DMS53 treated with DMSO at 0.1 percent for 48 hours (cell line): ENCODE data around the gene WDR27.
A peak's percentile ranks its signal among the peaks of the same experiment; 100 is the strongest.
"Not testable (repeated sequence)": the region's sequence is repeated elsewhere in the genome, so short reads cannot be mapped to it uniquely, and the experiment has no call there.

Source experiments
- DNase-seq: peaks from one replicate; lab custom pipeline; 2025; ENCODE audit not compliant: unreplicated experiment; lab: John Stamatoyannopoulos, UW

Gene WDR27

DNA sequence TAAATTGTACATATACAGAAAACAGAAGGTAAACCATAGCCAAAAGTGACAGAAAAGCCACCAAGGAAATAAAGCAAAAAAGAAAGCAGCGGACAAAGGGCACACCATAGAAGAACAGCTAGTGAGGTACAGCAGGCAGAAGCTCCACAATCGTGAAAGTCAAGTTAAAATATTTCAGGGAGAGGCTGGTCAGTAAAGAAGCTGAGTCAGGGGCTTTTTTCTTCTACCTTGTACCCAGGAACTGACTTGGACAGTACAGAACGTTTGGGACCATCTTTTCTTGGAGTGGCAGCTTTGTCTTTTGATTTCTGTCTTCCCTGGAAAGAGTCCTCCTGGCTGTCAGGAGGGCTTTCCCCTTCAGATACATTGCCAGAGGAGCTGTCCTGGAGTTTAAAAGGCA, 8.2 kb upstream of the WDR27 start:
- no peak for DNase-seq

DNA sequence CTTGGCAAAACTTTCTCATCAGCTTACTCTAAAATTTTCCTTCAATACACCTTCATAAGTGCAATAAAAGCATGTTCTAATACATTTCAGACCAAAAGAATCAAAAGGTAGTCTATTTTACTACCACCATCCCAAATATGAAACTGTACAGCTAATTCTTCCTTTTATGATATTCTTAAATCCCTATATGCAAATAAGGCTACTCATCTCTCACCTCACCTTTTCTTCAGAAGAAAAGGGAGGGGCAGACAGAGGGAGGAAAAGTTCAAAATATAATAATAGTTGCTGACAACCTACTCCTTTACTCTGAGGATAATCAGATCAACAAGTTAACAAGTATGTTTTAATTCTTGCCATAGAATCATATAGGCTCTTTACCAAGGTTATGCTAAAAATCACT, 7.5 kb upstream of the WDR27 start:
- no peak for DNase-seq

DNA sequence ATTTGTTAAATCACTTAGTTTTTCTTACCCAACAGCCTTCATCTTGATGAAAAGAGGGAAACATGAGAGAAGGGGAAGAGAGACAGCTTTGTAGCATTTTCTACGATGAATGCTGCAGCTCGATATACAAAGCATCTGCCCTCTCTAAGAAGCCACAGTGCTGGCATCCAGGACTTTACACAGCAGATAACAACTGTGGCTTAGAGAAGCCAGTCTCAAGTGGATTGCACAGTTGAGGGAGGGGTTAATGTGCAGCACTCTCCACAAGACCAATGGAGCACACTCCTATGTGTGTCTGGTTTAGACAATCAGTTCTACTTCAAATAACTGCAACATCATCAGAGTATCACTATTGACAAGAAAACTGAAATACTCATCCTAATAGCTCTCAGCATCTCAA, 5.9 kb upstream of the WDR27 start:
- peak; percentile 9 for DNase-seq

DNA sequence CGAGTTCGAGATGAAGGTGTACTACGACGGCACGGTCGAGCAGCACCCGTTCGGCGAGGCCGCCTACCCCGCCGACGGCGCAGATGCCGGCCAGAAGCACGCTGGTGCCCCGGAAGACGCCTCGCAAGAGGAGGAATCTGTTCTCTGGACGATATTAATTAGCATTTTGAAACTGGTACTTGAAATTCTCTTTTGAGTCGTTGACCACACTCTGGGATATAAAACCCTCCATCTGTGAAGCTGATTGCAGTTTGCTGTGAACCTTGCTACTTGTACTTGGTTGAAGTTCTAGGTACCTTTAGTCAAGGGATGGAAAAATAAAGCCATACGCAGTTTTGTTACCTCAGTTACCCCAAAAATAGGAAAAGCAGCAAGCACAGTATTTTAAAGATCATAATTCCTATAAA, 1.0 kb upstream of the WDR27 start:
- no peak for DNase-seq

DNA sequence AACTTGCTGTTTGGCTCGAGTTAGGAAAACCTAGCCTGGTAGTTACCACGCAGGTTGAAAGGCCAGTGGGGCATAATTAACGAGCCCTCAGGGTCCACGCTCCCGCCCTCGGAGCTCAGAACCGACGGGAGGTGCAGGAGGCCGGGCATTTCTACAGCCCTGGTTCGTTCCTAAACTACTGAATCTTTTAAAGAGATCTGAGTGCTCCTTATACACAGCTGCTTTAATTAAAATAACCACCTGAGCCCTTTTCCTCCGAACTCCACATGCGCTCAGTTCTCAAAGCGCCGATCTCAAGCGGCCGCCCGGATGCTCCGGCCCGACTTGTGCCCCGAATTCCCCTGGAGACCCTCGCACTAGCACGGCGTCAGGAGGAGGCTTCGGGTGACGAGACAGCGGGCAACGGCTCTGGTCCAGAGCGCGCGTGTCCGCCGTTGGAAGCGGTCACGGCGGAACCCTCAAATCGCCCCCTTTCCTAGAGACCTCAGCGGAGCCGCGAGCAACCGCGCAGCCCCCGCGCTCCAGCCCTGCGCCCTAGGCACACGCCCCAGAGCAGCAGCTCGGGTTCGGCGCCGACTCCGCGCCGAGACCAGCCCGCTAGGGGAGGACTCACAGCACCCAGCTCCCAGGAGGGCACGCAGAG, 397 bp downstream of the WDR27 start:
- no peak for DNase-seq

DNA sequence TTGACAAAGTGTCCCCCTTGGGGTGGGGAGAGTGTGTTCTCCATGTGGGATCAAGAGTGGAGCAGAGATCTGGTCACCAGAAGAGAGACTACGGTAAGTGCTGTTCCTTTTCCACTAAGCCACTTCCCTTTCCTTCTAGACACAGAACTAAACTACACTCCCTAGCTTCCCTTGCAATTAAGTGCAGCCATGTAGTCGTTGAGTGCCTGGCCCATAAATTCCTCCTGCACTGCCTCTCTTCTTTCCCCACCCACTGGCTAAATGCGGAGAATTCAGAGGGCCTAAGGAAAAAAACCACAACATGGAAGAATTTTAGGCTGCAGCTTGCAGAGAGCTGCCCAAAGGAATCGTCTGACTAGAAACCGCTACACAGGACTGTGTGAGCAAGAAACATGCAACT, 1.5 kb downstream of the WDR27 start:
- DNase-seq, result no peak

DNA sequence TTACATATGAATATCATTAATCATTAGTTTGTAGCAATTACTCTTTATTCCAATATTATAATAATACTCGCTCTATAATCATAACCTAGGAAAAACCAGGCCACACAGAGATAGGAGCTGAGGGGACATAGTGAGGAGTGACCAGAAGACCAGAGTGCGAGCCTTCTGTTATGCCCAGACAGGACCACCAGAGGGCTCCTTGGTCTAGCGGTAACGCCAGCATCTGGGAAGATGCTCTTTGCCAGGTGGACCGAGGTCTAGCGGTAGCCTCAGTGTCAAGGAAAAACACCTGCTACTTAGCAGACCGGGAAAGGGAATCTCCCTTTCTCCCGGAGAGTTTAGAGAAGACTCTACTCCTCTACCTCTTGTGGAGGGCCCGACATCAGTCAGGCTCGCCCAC, 4.7 kb downstream of the WDR27 start:
- DNase-seq, result not testable (repeated sequence)

DNA sequence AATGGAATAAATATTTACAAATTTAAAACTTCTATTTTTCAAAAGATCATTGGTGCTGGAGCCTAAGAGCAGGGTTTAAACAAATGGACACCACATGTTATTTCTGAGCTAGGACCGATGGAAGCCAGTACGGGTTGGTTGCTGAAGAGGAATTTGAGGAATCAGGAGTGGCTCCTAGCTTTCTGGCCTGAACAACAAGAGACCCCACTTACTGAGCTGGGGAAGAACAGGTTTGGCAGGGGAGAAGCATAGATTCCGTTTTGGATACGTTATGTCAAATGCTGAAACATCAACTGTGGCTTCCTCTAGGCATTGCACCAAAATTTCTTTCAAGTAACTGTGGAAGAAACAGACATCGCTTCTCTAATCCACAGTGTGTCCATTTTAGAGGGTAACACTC, 6.7 kb downstream of the WDR27 start:
- no peak for DNase-seq

DNA sequence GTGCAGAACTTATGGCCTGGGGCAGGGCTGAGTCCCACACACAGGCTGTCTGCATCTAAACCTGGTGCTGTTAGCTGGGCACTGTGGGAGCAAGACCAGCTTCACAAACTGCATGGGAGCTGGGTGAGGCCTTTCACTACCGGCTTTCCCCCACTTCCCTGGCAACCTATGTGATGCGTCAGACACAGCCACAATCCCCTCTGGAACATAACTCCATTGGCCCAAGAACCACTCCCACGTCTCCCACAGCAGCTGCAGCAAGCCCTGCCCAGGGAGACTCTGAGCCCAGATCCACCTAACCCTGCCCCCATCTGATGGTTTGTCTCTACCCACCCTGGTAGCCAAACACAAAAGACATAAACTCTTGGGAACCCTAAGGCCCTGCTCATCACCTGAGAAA, 9.3 kb downstream of the WDR27 start:
- no peak for DNase-seq

DNA sequence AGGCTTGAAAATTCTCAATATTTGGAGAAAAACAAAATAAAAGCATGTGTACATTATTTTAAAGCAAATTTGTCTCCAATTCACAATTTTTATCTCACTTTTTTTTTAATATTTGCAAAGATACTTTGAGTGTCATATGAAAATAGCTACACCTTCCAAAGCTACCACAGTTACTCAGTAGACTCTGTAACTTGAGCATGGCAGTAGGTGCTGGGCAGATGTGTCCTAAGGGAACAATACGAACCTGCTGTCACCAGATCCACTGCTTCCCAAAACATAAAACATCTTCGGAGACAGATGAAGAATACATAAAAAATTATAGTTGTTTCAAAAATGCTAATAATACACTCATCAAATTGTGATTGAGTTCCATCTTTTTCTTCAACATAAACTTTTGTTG, 10.6 kb downstream of the WDR27 start:
- no peak for DNase-seq

DNA sequence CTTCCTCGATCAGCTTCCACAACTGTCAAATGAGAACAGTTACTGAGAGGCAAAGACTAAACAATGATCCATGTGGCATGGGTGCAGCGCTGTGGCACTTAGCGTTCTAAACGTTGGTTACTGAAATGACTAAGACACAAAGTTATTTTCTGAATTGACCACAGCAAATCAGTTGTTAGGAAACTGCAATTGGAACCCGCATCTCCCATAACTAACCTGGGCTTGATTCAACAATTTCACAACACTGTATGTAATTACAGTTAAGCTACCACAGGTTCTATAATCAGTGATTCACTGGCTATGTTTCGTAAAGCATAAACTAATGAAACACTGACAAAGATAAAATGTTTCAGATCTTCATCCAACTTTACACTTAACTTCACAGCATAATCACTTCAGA, 12.5 kb downstream of the WDR27 start:
- no peak for DNase-seq

DNA sequence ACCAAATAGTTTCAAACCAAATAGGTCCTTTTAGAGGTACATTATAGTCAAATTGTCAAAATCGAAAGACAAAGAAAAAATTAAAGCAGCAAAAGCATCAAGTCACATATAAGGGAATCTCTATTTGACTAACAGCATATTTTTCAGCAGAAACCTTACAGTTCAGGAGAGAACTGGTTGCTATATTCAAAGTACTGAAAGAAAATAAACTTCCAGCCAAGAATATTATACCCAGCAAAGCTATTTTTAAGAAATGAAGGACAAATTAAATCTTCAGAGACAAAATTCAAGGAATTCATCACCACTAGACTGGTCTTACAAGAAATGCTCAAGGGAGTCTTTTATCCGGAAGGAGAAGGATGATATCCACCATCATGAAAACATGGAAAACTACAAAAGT, 16.0 kb downstream of the WDR27 start:
- DNase-seq, result no peak

DNA sequence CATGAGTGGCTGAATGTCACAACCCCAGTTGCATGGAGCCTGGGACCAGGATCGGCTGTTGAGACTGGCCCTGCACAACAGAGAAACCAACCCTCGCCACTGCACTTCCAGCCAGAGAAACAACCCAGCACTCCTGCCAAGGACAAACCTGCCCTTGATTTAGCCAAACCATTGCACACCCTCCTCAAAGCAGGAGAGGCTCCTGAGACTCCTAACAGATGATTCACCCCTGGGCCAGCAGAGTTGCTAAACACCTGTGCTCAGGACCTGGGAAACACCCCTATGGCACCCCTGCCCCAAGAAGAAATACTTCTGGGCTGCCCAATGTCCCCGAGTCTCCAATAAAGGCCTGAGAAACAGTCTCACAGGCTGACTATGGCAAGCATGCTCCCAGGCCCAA, 17.8 kb downstream of the WDR27 start:
- DNase-seq, result no peak

DNA sequence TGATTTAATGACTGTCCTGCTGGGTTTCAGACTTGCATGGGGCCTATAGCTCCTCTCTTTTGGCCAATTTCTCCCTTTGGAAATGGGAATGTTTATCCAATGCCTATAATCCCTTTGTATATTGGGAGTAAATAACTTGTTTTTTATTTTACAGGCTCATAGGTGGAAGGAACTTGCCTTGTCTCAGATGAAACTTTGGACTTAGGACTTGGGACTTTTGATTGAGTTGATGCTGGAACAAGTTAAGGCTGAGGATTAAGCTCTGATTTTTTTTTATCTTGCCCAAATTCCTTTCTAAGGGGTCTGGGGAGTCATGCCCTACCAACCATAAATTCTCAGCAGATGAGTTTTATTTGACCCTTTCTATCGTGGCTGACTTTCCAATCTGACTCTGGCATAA, 23.5 kb downstream of the WDR27 start:
- DNase-seq, result no peak

DNA sequence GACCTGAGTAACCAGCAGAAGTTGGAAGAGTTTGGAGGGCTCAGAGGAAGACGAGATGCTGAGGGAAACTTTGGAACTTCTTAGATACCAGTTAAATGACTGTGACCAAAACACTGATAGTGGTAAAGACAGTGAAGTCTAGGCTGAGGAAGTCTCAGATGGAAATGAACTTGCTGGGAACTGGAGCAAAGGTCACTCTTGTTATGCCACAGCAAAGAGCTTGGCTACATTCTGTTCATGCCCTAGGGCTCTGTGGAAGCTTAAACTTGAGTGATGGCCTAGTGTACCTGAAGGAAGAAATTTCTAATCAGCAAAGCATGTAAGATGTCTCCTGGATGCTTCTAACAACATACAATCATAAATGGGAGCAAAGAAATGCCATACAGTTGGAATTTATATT, 24.7 kb downstream of the WDR27 start:
- DNase-seq, result no peak

DNA sequence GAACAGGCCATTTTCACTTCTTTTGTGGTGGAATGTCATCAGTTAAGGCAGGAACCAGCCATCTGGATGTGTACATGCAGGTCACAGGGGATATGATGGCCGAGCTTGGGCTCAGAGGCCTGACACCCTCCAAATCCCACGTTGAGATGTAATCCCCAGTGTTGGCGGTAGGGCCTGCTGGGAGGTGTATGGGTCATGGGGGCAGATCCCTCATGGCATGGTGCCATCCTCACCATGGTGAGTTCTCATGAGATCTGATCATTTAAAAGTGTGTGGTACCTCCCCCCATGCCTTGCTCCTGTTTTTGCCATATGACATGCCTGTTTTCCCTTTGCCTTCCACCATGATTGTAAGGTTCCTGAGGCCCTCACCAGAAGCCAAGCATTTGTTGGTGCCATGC, 26.8 kb downstream of the WDR27 start:
- DNase-seq, result no peak

DNA sequence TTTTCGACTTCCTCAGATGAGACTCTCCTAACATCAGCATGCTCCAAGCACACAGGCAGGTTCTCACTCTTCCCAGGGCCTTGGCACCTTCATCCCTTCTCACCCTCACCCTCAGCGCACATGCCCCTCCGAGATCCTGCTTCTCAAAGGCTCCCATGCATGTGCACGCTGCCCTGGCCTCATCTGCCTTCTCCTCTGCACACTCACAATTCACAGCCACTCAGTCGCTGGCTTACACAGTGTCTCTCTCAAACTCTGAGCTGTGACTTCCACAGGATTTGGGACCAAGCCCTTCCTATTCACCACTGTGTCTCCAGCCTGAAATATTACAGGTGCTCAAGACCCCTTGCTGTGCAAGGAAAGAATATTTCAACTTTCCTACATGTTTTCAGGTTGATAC, 30.3 kb downstream of the WDR27 start:
- no peak for DNase-seq

DNA sequence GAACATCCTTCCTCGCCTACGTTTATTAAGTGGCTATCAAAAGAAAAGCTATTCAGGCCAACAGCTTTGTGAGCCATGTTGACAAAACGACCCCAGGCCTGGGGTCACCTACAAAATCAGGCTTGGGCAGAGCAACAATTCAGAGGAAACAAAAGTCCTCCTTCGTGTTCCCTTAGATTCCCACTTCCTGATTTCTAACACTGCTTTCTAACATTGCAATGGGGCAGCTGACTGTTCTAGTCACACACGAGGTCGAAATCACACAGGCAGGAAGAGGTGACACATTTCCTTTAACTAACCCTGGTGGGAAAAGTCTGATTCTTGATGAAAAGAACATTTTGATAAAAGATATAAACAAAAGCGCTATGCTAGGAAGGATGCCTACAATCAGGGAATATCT, 31.9 kb downstream of the WDR27 start:
- no peak for DNase-seq

DNA sequence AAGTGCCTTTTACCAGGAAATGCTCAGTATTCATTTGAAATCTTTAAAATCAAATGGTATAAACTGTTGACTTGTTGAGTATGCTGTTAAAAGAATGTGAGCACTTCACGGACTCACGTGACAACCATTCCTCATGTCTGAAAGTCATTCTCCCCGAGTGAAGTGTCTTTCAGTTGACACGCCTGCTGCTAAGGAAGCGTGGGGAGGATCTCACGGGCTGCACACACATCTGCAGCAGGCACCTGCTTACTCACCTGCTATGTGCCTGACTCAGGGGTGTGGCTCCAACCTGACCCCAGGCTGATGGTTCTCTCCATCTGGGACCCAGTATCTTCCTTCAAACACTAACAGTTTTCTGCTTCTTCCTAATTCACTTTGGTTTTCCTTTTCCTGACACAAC, 32.7 kb downstream of the WDR27 start:
- DNase-seq, result peak; percentile 89

DNA sequence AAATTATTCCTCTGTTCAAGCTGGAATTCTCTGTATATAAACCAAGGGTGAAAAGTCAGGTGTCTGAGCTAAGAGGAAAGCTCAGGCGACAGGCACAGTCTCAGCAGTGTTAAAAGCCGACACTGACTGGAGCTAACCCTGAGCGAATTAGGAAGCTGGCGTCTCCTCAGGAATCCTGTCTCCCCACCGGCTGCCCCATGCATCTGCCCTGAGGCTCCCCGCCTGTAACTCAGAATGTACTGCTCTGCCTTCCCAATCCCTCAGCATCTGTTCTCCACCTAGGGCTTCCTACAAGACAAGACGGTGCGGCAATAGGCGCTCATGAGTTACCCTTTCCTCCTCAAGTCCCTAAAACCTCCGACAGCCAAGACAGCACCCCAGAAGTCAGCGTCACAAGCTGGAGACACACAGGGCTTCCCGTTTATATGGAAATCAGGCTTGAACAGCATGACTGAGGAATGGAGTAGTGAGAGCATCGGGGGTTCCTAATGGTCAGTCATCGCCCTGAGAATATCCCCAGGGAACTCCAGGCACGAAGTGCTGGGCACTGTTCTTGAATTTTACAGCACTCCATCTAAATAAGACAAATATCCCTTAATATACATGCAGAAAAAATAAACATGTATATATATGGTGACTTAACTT, 33.5 kb downstream of the WDR27 start:
- no peak for DNase-seq

DNA sequence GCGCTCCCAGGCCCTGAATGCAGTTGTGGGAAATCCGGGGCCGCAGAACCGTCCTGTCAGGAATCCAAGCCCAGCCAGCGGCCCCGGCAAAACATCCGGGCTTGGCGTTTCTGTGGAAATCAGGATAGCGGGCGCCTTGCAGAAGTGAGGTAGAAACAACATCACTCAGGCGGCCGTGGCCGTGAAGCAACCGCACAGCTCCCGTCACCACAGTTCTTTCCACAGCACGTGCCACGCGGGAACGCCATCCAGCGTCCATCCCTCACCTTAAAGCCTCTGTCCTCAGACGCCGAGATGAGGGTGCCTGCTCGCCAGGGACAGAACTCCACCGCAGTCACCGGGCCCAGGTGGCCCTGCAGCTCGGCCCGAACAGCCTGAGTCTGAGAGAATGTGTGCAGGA, 34.1 kb downstream of the WDR27 start:
- DNase-seq, result no peak

DNA sequence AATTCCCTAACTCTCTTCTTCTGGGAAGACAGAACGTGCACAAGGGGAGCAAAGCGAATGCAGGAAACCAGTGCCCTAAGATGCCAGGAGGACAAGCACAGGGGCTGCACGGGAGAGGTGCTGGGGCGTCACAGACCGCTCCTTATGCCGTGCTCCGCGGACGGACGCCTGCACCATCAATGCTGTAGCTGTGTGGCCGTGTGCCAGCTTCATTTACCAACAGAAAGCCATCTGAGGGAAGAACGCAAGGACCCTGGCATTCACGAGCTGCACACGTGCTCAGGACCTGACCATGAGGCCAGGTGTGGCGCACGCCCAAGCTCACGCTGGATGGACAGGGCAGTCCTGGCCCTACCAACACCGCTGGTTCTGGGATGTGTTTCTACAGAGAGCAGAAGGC, 35.4 kb downstream of the WDR27 start:
- DNase-seq, result no peak

DNA sequence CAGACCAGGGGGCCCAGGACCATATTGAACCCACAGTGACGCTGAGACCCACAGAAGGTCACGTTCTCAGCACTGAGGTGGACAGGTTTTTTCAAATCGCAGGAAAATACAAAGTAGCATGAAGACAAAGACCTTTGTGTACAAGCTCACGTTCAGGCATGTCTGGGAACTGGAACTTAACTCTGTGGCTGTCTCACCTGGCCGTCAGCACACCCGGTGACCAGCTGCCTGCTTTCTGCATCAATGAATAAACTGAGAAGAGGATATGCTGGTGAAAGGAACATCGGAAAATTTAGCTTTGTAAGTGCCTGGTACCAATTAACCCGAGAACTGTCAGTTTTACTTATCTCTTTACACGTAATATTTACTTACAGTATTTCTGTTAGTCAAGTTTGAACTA, 36.5 kb downstream of the WDR27 start:
- DNase-seq, result peak; percentile 58
